ENCODE results near the gene LTBP4. TPM values are rescaled to one million over a fixed set of nuclear protein-coding genes. Genes with fewer than 3 reads are reported as not detected.
"Not testable (repeated sequence)": the region's sequence is repeated elsewhere in the genome, so short reads cannot be mapped to it uniquely, and the experiment has no call there.

LTBP4 gene
- polyA plus RNA-seq, 3 donors = 225 to 341 (median 273) TPM

GRCh38 chr19:40625406-40626120 lies 24.4 kb downstream of the LTBP4 start:
- no peak for DNase-seq

- DNase-seq = no peak
Measured at GRCh38 chr19:40626918-40627317, 25.7 kb downstream of the LTBP4 start.

- no peak for DNase-seq
Measured at GRCh38 chr19:40627486-40628279, 26.5 kb downstream of the LTBP4 start.

- no peak for DNase-seq
Measured at GRCh38 chr19:40629346-40629745, 28.2 kb downstream of the LTBP4 start.

GRCh38 chr19:40630571-40631160 lies 29.5 kb downstream of the LTBP4 start:
- DNase-seq = no peak

GRCh38 chr19:40632311-40633036 lies 31.3 kb downstream of the LTBP4 start:
- DNase-seq = no peak

- no peak for DNase-seq
Measured at GRCh38 chr19:40633207-40633606, 32.0 kb downstream of the LTBP4 start.

GRCh38 chr19:40638327-40638726 lies 37.2 kb downstream of the LTBP4 start:
- DNase-seq = no peak

GRCh38 chr19:40639638-40639982 lies 38.4 kb downstream of the LTBP4 start:
- DNase-seq = no peak

- no peak for DNase-seq
Measured at GRCh38 chr19:40640744-40641143, 39.6 kb downstream of the LTBP4 start.

GRCh38 chr19:40641281-40641680 lies 40.1 kb downstream of the LTBP4 start:
- no peak for DNase-seq

- DNase-seq = no peak
Measured at GRCh38 chr19:40642051-40642706, 41.0 kb downstream of the LTBP4 start.

- DNase-seq = no peak
Measured at GRCh38 chr19:40642757-40643305, 41.7 kb downstream of the LTBP4 start.

- DNase-seq = no peak
Measured at GRCh38 chr19:40646743-40647254, 45.6 kb downstream of the LTBP4 start.

- not testable (repeated sequence) for DNase-seq
Measured at GRCh38 chr19:40649903-40650675, 48.9 kb downstream of the LTBP4 start.

- no peak for DNase-seq
Measured at GRCh38 chr19:40650749-40651305, 49.7 kb downstream of the LTBP4 start.

GRCh38 chr19:40652303-40652702 lies 51.1 kb downstream of the LTBP4 start:
- DNase-seq = not testable (repeated sequence)

- DNase-seq = not testable (repeated sequence)
Measured at GRCh38 chr19:40655684-40656083, 54.5 kb downstream of the LTBP4 start.

GRCh38 chr19:40658031-40658430 lies 56.9 kb downstream of the LTBP4 start:
- DNase-seq = no peak

- no peak for DNase-seq
Measured at GRCh38 chr19:40659116-40659515, 57.9 kb downstream of the LTBP4 start.

All from renal pelvis (tissue), 4 donors.